ENCODE results near the gene LNX1. TPM values are rescaled to one million over a fixed set of nuclear protein-coding genes. Genes with fewer than 3 reads are reported as not detected.

Gene LNX1
- total RNA-seq, 4 donors from 2014 or later = 14.5 to 41.0 (median 22.9) TPM

- Histone ChIP-seq H3K4me1 (peaks cover 6 to 49% (median 10%) of the 10 kb centered on the region in 3 donors), H3K27ac (peak overlapping the region in 1 of 4 donors; percentile 13), H3K9me3 (no peaks in the 10 kb centered on the region), H3K36me3 (no peaks in the 10 kb centered on the region), H3K27me3 (no peaks in the 10 kb centered on the region), H3K4me3 (no peak overlapping the region)
- intact Hi-C loops (cut with DNase I) = no loop called here
- 70 to 82% methylated on average over 5 of the region's 5 CpGs for WGBS, 2 donors
- DNase-seq = no peak
- TF ChIP-seq POLR2A (IDR thresholded peaks at IDR 0.05) = no peak
- no peak for TF ChIP-seq CTCF (IDR thresholded peaks at IDR 0.05)
These were observed 33.6 kb downstream of the LNX1 start for GRCh38 chr4:53557669-53558064.

DNA sequence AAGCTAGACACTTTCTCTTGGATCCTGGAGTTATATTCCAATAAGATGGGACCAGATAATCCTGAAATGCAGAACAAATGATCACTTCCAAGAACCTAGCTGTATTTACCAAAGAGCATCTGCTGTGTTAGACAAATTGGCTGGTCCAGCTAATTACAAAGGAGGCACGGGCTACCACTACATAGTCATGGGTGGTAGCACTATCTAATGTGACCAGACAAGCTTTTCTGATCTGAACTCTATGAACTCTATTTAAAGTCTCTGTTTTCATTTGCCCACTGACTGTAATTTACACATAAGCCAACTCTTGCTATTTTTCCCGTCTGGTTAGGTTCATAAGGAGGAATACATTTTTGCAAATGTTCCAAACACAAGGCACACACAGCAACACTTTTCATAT is 34.6 kb downstream of the LNX1 start:
- TF ChIP-seq CTCF (IDR thresholded peaks at IDR 0.05) = no peak
- TF ChIP-seq POLR2A (IDR thresholded peaks at IDR 0.05) = no peak
- Histone ChIP-seq H3K27ac (no peak overlapping the region), H3K36me3 (no peaks in the 10 kb centered on the region), H3K9me3 (no peaks in the 10 kb centered on the region), H3K27me3 (no peaks in the 10 kb centered on the region), H3K4me3 (no peak overlapping the region), H3K4me1 (peaks cover 6 to 49% (median 10%) of the 10 kb centered on the region in 3 donors)
- intact Hi-C loops (cut with DNase I) = no loop called here
- no peak for DNase-seq
- WGBS, 2 donors = 67 to 91% methylated on average over 2 of the region's 2 CpGs

- TF ChIP-seq POLR2A (IDR thresholded peaks at IDR 0.05) (no peak), CTCF (IDR thresholded peaks at IDR 0.05) (no peak)
- Histone ChIP-seq H3K4me1 (peaks cover 6 to 39% (median 8%) of the 10 kb centered on the region in 3 donors), H3K27me3 (no peaks in the 10 kb centered on the region), H3K4me3 (no peak overlapping the region), H3K9me3 (no peaks in the 10 kb centered on the region), H3K27ac (no peak overlapping the region), H3K36me3 (peaks cover 0 to 3% (median 0%) of the 10 kb centered on the region in 3 donors)
- 88 to 92% methylated on average over 9 of the region's 9 CpGs for WGBS, 2 donors
- no peak for DNase-seq
- intact Hi-C loops (cut with DNase I) = no loop called here
These were observed 37.6 kb downstream of the LNX1 start for GRCh38 chr4:53553486-53554210.

GRCh38 chr4:53552711-53553110 is 38.6 kb downstream of the LNX1 start:
- H3K9me3 ChIP-seq = no peaks in the 10 kb centered on the region
- H3K27ac ChIP-seq = no peak overlapping the region
- H3K4me1 ChIP-seq = peaks cover 0 to 30% (median 7%) of the 10 kb centered on the region in 3 donors
- intact Hi-C loops (cut with DNase I) = no loop called here
- H3K36me3 ChIP-seq = peaks cover 0 to 6% (median 0%) of the 10 kb centered on the region in 3 donors
- DNase-seq = no peak
- H3K4me3 ChIP-seq = no peak overlapping the region
- WGBS, 2 donors = 93% methylated on average over 3 of the region's 3 CpGs
- no peak for TF ChIP-seq CTCF (IDR thresholded peaks at IDR 0.05)
- TF ChIP-seq POLR2A (IDR thresholded peaks at IDR 0.05) = no peak
- no peaks in the 10 kb centered on the region for H3K27me3 ChIP-seq

DNA sequence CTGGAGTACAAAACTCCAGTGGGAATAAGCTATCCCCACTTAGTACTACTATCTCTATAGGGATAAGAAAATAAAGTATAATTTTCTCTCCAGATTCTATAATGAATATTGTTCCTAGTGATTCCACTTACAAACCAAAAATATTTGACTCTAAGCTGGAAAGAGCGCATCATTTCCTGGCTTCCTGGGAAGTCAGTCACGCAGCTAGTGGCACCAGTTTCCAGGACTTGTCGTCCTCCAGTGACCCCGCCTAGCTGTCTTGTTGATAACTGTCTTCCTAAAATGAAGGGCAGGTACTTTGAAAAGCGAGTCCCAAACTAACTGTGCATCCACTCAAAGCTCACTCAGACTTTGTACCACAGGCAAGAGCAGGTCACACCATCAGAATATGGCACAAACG is 39.3 kb downstream of the LNX1 start:
- Histone ChIP-seq H3K27me3 (no peaks in the 10 kb centered on the region), H3K9me3 (no peaks in the 10 kb centered on the region), H3K36me3 (peaks cover 0 to 11% (median 0%) of the 10 kb centered on the region in 3 donors), H3K4me1 (peaks cover 0 to 24% (median 7%) of the 10 kb centered on the region in 3 donors), H3K4me3 (no peak overlapping the region), H3K27ac (no peak overlapping the region)
- intact Hi-C loops (cut with DNase I) = no loop called here
- TF ChIP-seq CTCF (IDR thresholded peaks at IDR 0.05) (no peak), POLR2A (IDR thresholded peaks at IDR 0.05) (no peak)
- 73 to 78% methylated on average over 6 of the region's 6 CpGs for WGBS, 2 donors
- no peak for DNase-seq
